ENCODE measurements around the gene ZBTB38. TPM values are rescaled to one million over a fixed set of nuclear protein-coding genes. Genes with fewer than 3 reads are reported as not detected.
A peak's percentile ranks its signal among the peaks of the same experiment; 100 is the strongest.

ZBTB38 gene
- total RNA-seq, 6 experiments from 2014 or later: 146 to 172 (median 158) TPM

GRCh38 chr3:141407047-141407446, 38.7 kb downstream of the ZBTB38 start:
- peak; percentile 97 for DNase-seq

GRCh38 chr3:141407825-141408224, 39.5 kb downstream of the ZBTB38 start:
- Mint-ChIP-seq H3K4me3 (peak overlapping the region; percentile 19; the same call in 1 of the 2 replicates), H3K27ac (peak overlapping the region; percentile 97), H3K4me1 (ENCODE audit: low read depth) (peaks cover 100% of the 10 kb centered on the region), H3K27me3 (ENCODE audit: insufficient read depth) (no peaks in the 10 kb centered on the region), H3K36me3 (ENCODE audit: low read depth) (peaks cover 67% of the 10 kb centered on the region), H3K9me3 (no peaks in the 10 kb centered on the region)
- no peak for DNase-seq
- TF ChIP-seq CTCF (IDR thresholded peaks at IDR 0.05): no peak

More at GRCh38 chr3:141407047-141407446, 38.7 kb downstream of the ZBTB38 start:
- Mint-ChIP-seq H3K4me1 (ENCODE audit: low read depth) (peaks cover 92% of the 10 kb centered on the region), H3K4me3 (peak overlapping the region; percentile 88), H3K27me3 (ENCODE audit: insufficient read depth) (no peaks in the 10 kb centered on the region), H3K36me3 (ENCODE audit: low read depth) (peaks cover 63% of the 10 kb centered on the region), H3K9me3 (no peaks in the 10 kb centered on the region), H3K27ac (peak overlapping the region; percentile 97)
- TF ChIP-seq CTCF (IDR thresholded peaks at IDR 0.05): no peak

- Mint-ChIP-seq H3K27ac (peak overlapping the region; percentile 97), H3K36me3 (ENCODE audit: low read depth) (peaks cover 74% of the 10 kb centered on the region), H3K4me1 (ENCODE audit: low read depth) (peaks cover 100% of the 10 kb centered on the region), H3K27me3 (ENCODE audit: insufficient read depth) (no peaks in the 10 kb centered on the region), H3K4me3 (0 out of 2 replicates have a peak overlapping the region, but pooled peaks have one; percentile 19), H3K9me3 (no peaks in the 10 kb centered on the region)
- DNase-seq: no peak
- no peak for TF ChIP-seq CTCF (IDR thresholded peaks at IDR 0.05)
Observed at GRCh38 chr3:141408596-141408995, 40.3 kb downstream of the ZBTB38 start.

- Mint-ChIP-seq H3K27me3 (ENCODE audit: insufficient read depth) (no peaks in the 10 kb centered on the region), H3K27ac (peak overlapping the region; percentile 97), H3K4me1 (ENCODE audit: low read depth) (peaks cover 100% of the 10 kb centered on the region), H3K4me3 (peak overlapping the region; percentile 14; the same call in 1 of the 2 replicates), H3K9me3 (no peaks in the 10 kb centered on the region), H3K36me3 (ENCODE audit: low read depth) (peaks cover 74% of the 10 kb centered on the region)
- TF ChIP-seq CTCF (IDR thresholded peaks at IDR 0.05): no peak
- no peak for DNase-seq
Observed at GRCh38 chr3:141409940-141410241, 41.6 kb downstream of the ZBTB38 start.

- DNase-seq: peak; percentile 56
- peak overlapping the region; percentile 49 for H3K4me3 Mint-ChIP-seq
- peaks cover 100% of the 10 kb centered on the region for H3K4me1 Mint-ChIP-seq (ENCODE audit: low read depth)
Observed at GRCh38 chr3:141410408-141410807, 42.1 kb downstream of the ZBTB38 start.

More at GRCh38 chr3:141410408-141410807, 42.1 kb downstream of the ZBTB38 start:
- peak overlapping the region; percentile 97 for H3K27ac Mint-ChIP-seq
- H3K27me3 Mint-ChIP-seq (ENCODE audit: insufficient read depth): no peaks in the 10 kb centered on the region
- no peak for TF ChIP-seq CTCF (IDR thresholded peaks at IDR 0.05)
- H3K9me3 Mint-ChIP-seq: no peaks in the 10 kb centered on the region
- H3K36me3 Mint-ChIP-seq (ENCODE audit: low read depth): peaks cover 74% of the 10 kb centered on the region

All from HFFc6 (cell line).